ENCODE data around the gene ZFP69B. TPM values are rescaled to one million over a fixed set of nuclear protein-coding genes. Genes with fewer than 3 reads are reported as not detected.

Gene ZFP69B
- total and polyA plus RNA-seq, 2 donors (not counting 1 experiment from before 2014, with no cell fraction given) = 1.0 to 10.8 TPM

- Histone ChIP-seq H3K9me3 (ENCODE audit: control extremely low read depth in 1 of 3, control insufficient read depth in 2 of 3, insufficient read depth in 1 of 3, low read length in 2 of 3) (no peaks in the 10 kb centered on the region), H3K4me1 (ENCODE audit: control insufficient read depth in 2 of 2, insufficient read depth in 2 of 2, low read length in 2 of 2) (peaks cover 10 to 12% of the 10 kb centered on the region in 2 donors), H4K20me1 (ENCODE audit: control insufficient read depth, insufficient read depth, low read length, poor library complexity, severe bottlenecking) (peaks cover 64% of the 10 kb centered on the region), H3K9ac (ENCODE audit: low read length) (no peak overlapping the region), H3K36me3 (replicated peaks in 1 of 2; ENCODE audit: control extremely low read depth in 1 of 2, control insufficient read depth in 1 of 2, extremely low read depth in 1 of 2, insufficient read depth in 2 of 2, low read length in 1 of 2) (peaks cover 35 to 86% of the 10 kb centered on the region in 2 experiments), H3K27me3 (replicated peaks in 1 of 4; ENCODE audit: control extremely low read depth in 1 of 4, control insufficient read depth in 3 of 4, insufficient read depth in 4 of 4, low read length in 3 of 4) (no peaks in the 10 kb centered on the region), H3K27ac (ENCODE audit: low read length in 2 of 2) (peak overlapping the region in 1 of 2 donors; percentile 43), H3K79me2 (ENCODE audit: control insufficient read depth, insufficient read depth, low read length) (peaks cover 94% of the 10 kb centered on the region), H3K4me3 (ENCODE audit: control extremely low read depth in 1 of 5, extremely low read depth in 1 of 5, insufficient read depth in 1 of 5, low read depth in 2 of 5, low read length in 4 of 5) (no peak overlapping the region), H2AFZ (ENCODE audit: insufficient read depth, low read depth, low read length, poor library complexity, severe bottlenecking) (no peak overlapping the region), H3K4me2 (replicated peaks; ENCODE audit: low read depth, low read length, poor library complexity, severe bottlenecking) (no peak overlapping the region)
- DNase-seq (no peak), ATAC-seq (ENCODE audit: low read depth) (no peak)
- TF ChIP-seq EZH2 (IDR thresholded peaks at IDR 0.05; ENCODE audit: borderline replicate concordance, insufficient read depth, low read depth, low read length, poor library complexity, severe bottlenecking) = no peak
- TF ChIP-seq CTCF (IDR thresholded peaks at IDR 0.05) = no peak
- ChIA-PET POLR2A (no interaction called here), CTCF (interaction anchor here (1.2 to 3.4 kb wide), 3 partner anchors 35 to 72 kb away, joined by 3 to 16 read pairs (median 5); no protein-coding TSS in a partner anchor)
- H3K9me3 Mint-ChIP-seq (ENCODE audit: insufficient read depth) = no peaks in the 10 kb centered on the region
- intact Hi-C loops (cut with micrococcal nuclease) = loop anchor here (10.0 kb wide), 1 partner anchor 155 kb away; the partner anchor contains the start of gene ZMPSTE24
- 100% methylated on average over 2 of the region's 4 CpGs for WGBS (ENCODE audit: insufficient coverage)
- no peak overlapping the region for H3K4me3 Mint-ChIP-seq
- H3K4me1 Mint-ChIP-seq = peaks cover 20% of the 10 kb centered on the region
- peak overlapping the region; percentile 50 for H3K27ac Mint-ChIP-seq
- no peaks in the 10 kb centered on the region for H3K27me3 Mint-ChIP-seq
These were observed 40.8 kb upstream of the ZFP69B start for GRCh38 chr1:40409467-40409866.

GRCh38 chr1:40411294-40411693, 39.0 kb upstream of the ZFP69B start:
- ChIA-PET CTCF (interaction anchor here (0.5 to 3.4 kb wide), 9 partner anchors 11 to 492 kb away, joined by 3 to 16 read pairs (median 3); no protein-coding TSS in a partner anchor), POLR2A (interaction anchor here (0.6 kb wide), 1 partner anchor 12 kb away, joined by 5 read pairs; no protein-coding TSS in a partner anchor)
- Histone ChIP-seq H3K79me2 (ENCODE audit: control insufficient read depth, insufficient read depth, low read length) (peaks cover 85% of the 10 kb centered on the region), H3K36me3 (replicated peaks in 1 of 2; ENCODE audit: control extremely low read depth in 1 of 2, control insufficient read depth in 1 of 2, extremely low read depth in 1 of 2, insufficient read depth in 2 of 2, low read length in 1 of 2) (peaks cover 41 to 91% of the 10 kb centered on the region in 2 experiments), H3K27ac (ENCODE audit: low read length in 2 of 2) (no peak overlapping the region), H3K4me3 (ENCODE audit: control extremely low read depth in 1 of 5, extremely low read depth in 1 of 5, insufficient read depth in 1 of 5, low read depth in 2 of 5, low read length in 4 of 5) (no peak overlapping the region), H3K4me2 (replicated peaks; ENCODE audit: low read depth, low read length, poor library complexity, severe bottlenecking) (no peak overlapping the region), H4K20me1 (ENCODE audit: control insufficient read depth, insufficient read depth, low read length, poor library complexity, severe bottlenecking) (peaks cover 69% of the 10 kb centered on the region), H3K4me1 (ENCODE audit: control insufficient read depth in 2 of 2, insufficient read depth in 2 of 2, low read length in 2 of 2) (no peaks in the 10 kb centered on the region), H3K9ac (ENCODE audit: low read length) (no peak overlapping the region), H3K27me3 (replicated peaks in 1 of 4; ENCODE audit: control extremely low read depth in 1 of 4, control insufficient read depth in 3 of 4, insufficient read depth in 4 of 4, low read length in 3 of 4) (no peaks in the 10 kb centered on the region), H2AFZ (ENCODE audit: insufficient read depth, low read depth, low read length, poor library complexity, severe bottlenecking) (no peak overlapping the region), H3K9me3 (ENCODE audit: control extremely low read depth in 1 of 3, control insufficient read depth in 2 of 3, insufficient read depth in 1 of 3, low read length in 2 of 3) (no peaks in the 10 kb centered on the region)
- no peaks in the 10 kb centered on the region for H3K27me3 Mint-ChIP-seq
- WGBS (ENCODE audit: insufficient coverage) = 100% methylated on average over 1 of the region's 5 CpGs
- no peak overlapping the region for H3K27ac Mint-ChIP-seq
- intact Hi-C loops (cut with micrococcal nuclease) = no loop called here
- H3K4me3 Mint-ChIP-seq = no peak overlapping the region
- TF ChIP-seq EZH2 (IDR thresholded peaks at IDR 0.05; ENCODE audit: borderline replicate concordance, insufficient read depth, low read depth, low read length, poor library complexity, severe bottlenecking) = no peak
- TF ChIP-seq CTCF (IDR thresholded peaks at IDR 0.05) = no peak
- H3K4me1 Mint-ChIP-seq = peaks cover 10% of the 10 kb centered on the region
- DNase-seq (no peak), ATAC-seq (ENCODE audit: low read depth) (no peak)
- no peaks in the 10 kb centered on the region for H3K9me3 Mint-ChIP-seq (ENCODE audit: insufficient read depth)
